Body of pancreas (tissue), 4 donors: ENCODE results near the gene ARL10.

Experiments
- POLR2A ChIP-seq, 3 donors: fragments of 450-650 bp; IDR thresholded peaks; one replicate each; pipeline ENCODE4 v1.6.1; 2016; ENCODE audit warnings: antibody characterized with exemption in 3 of 3, mild to moderate bottlenecking in 2 of 3
- TF ChIP-seq, protein P1 (sequence below), 7 experiments: fragments of 450-650 bp in 4 of 7; fragments of 200-600 bp in 3 of 7; sonication (generic) in 3 of 7; IDR thresholded peaks; one replicate each; pipeline ENCODE4 v1.5.1; 2016 to 2019; ENCODE audit warnings: antibody characterized with exemption in 7 of 7

DNA sequence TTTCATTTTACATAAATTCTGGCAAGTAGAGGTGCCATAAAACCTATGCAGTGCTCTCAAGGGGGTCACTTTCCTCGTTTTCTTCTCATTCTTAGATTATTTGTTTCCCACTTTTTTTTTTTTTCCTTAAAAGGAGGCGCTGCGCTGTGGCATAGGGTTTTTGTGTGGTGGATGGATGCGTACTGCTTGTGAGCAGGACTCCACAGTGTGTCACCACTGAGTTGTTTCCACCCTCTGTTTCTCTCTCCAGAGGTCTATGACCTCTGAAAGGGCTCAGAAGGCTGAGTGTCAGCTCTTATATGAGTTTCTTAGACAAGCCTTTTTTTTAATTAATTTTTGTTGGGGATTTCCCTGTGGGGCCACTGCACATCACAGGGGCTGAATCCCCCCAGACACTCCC lies 64.7 kb downstream of the ARL10 start:
- TF ChIP-seq, protein P1, sequence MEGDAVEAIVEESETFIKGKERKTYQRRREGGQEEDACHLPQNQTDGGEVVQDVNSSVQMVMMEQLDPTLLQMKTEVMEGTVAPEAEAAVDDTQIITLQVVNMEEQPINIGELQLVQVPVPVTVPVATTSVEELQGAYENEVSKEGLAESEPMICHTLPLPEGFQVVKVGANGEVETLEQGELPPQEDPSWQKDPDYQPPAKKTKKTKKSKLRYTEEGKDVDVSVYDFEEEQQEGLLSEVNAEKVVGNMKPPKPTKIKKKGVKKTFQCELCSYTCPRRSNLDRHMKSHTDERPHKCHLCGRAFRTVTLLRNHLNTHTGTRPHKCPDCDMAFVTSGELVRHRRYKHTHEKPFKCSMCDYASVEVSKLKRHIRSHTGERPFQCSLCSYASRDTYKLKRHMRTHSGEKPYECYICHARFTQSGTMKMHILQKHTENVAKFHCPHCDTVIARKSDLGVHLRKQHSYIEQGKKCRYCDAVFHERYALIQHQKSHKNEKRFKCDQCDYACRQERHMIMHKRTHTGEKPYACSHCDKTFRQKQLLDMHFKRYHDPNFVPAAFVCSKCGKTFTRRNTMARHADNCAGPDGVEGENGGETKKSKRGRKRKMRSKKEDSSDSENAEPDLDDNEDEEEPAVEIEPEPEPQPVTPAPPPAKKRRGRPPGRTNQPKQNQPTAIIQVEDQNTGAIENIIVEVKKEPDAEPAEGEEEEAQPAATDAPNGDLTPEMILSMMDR (IDR thresholded peaks at IDR 0.05), result no peak
- no peak for TF ChIP-seq POLR2A (IDR thresholded peaks at IDR 0.05)
